ENCODE measurements around the gene ID4. TPM values are rescaled to one million over a fixed set of nuclear protein-coding genes. Genes with fewer than 3 reads are reported as not detected.

The ID4 gene, protein sequence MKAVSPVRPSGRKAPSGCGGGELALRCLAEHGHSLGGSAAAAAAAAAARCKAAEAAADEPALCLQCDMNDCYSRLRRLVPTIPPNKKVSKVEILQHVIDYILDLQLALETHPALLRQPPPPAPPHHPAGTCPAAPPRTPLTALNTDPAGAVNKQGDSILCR
- not detected in 2 replicates for total RNA-seq

DNA sequence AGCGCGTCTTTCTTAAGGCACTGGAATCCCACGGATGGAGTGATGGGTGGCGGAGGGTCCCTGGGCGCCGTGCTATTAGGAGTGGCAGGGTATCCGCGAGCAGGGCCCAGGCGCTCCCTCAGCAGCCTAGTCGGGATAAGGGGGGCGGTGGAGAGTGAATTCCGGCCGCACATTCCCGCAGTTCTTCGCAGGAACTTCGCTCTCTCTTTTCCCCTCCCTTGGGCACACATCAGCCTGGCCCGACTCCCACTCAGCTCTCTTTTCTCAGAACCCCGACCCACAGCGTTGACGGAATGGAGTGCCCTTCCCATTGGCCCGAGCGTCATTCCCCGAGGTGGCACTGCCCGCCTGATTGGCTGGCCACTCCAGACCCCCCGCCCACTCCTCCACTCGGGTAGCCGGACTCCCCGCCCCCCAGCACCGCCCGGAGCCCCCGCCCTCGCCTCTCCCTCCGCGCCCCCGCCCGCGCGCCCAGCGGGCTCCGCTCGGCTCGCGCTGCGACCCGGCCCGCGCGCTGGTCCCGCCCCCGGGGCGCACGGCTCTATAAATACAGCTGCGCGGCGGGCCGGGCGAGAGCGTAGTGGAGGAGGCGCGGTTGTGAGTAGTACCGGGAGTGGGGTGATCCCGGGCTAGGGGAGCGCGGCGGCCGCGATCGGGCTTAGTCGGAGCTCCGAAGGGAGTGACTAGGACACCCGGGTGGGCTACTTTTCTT is at the start of gene ID4:
TSS of gene ID4 (plus strand) at position 572 of the 712 bp plus-strand sequence. CDS start 385 bp downstream, outside the sequence.
- H3K36me3 Mint-ChIP-seq (ENCODE audit: low read depth) = peaks cover 2% of the 10 kb centered on the region
- H3K4me3 Mint-ChIP-seq = no peak within 1 kb of the TSS
- intact Hi-C loops (cut with micrococcal nuclease) = loop anchor here (5.0 kb wide), 1 partner anchor 1750 kb away; no protein-coding TSS in a partner anchor
- no peak within 1 kb of the TSS for H3K27ac Mint-ChIP-seq
- H3K9me3 Mint-ChIP-seq = no peaks in the 10 kb centered on the region
- no peak for DNase-seq (ENCODE audit: low spot score)
- H3K27me3 Mint-ChIP-seq (ENCODE audit: insufficient read depth) = peaks cover 45% of the 10 kb centered on the region
- H3K4me1 Mint-ChIP-seq (ENCODE audit: low read depth) = no peaks in the 10 kb centered on the region

DNA sequence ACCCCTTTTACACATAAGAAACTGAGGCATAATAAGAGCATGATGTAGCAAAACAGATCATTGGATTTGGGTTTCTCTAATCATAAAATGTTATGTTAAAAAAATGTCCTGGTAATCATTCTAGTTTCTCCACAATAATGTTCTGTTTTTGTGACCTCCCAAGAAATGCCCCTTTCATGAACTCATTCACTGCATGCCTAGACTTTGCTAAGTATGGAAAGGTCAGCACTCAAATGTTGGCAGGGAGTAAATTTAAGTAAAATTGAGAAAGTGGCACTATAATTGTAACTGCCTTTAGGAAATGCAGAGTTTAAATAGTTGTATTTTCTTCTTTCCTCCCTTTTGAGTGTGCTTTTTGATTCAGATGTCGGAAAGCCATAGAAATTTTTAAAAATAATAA is 48.5 kb upstream of the ID4 start:
- Mint-ChIP-seq H3K9me3 (no peaks in the 10 kb centered on the region), H3K4me1 (ENCODE audit: low read depth) (no peaks in the 10 kb centered on the region), H3K4me3 (no peak overlapping the region), H3K36me3 (ENCODE audit: low read depth) (no peaks in the 10 kb centered on the region), H3K27me3 (ENCODE audit: insufficient read depth) (no peaks in the 10 kb centered on the region), H3K27ac (no peak overlapping the region)
- intact Hi-C loops (cut with micrococcal nuclease) = no loop called here
- no peak for DNase-seq (ENCODE audit: low spot score)

DNA sequence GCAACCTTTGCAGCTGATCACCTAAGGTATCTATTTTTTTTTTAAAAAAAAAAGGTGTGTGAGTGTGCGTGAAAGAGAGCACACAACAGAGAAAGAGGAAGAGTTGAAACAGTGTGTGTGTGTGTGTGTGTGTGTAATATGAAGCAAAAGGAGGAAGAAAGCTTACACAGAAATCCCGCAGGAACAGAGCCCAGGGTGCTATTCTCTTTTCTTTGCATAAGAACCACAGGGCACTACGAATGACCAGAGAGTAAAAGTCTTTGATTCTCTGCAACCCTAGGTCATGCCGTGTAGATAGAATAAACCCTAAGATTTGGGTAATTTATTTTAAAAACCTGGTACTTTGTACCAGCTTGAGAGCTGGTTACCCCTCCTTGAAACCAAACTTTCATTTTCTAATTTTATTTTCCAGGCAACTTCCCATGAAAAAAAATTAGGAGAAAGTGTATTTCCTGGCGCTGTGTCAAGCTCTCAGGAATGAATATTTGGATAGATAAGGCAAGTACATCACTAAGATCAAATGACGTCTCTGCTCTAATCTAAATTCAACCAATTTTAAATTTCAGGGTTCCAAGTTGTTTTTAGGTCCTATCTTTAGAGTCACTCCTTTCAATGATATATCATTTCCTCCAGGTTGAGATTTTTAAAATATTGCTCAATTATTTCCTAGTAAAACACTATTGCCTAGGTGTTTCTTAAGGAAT is 47.9 kb upstream of the ID4 start:
- Mint-ChIP-seq H3K36me3 (ENCODE audit: low read depth) (no peaks in the 10 kb centered on the region), H3K4me1 (ENCODE audit: low read depth) (no peaks in the 10 kb centered on the region), H3K27me3 (ENCODE audit: insufficient read depth) (no peaks in the 10 kb centered on the region), H3K9me3 (no peaks in the 10 kb centered on the region), H3K4me3 (no peak overlapping the region), H3K27ac (no peak overlapping the region)
- intact Hi-C loops (cut with micrococcal nuclease) = no loop called here
- DNase-seq (ENCODE audit: low spot score) = no peak

DNA sequence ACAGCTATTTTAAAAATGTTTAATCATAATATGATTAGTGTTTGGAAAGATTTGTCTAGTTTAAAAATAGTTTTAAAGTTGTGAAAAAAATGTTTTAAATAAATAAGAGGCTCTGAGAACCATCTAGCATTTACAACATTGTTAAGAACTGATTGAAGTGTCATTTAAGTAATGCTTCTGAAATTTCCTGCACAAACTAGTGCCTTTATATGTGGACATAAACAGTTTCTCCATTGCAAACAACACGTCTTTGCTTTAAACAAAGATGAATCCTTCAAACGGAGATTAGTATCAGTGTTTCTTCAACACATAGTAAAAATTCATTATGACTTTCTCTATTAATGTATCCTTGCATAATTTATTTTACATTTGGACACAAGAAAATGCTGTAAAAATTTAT is 45.9 kb upstream of the ID4 start:
- intact Hi-C loops (cut with micrococcal nuclease) = no loop called here
- no peaks in the 10 kb centered on the region for H3K4me1 Mint-ChIP-seq (ENCODE audit: low read depth)

DNA sequence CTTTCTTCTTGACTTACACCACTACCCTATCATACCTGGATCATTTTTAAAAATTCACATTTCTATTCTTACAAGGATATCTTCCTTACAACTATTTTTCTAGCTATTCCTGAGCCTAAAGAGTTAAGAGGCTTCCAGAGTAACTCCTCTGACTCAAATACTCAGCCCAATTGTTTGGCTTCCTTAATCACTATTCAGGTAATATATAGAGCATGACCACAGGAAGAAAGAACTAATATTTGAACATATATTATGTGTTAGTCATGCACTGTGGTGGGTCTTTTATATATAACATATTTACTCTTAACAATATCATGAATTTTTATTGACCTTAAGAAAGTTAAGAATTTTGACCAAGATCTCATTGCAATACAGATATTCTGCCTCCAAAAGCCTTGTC is 42.0 kb upstream of the ID4 start:
- H3K36me3 Mint-ChIP-seq (ENCODE audit: low read depth) = no peaks in the 10 kb centered on the region
- DNase-seq (ENCODE audit: low spot score) = no peak
- no peak overlapping the region for H3K4me3 Mint-ChIP-seq
- no peak overlapping the region for H3K27ac Mint-ChIP-seq
- H3K4me1 Mint-ChIP-seq (ENCODE audit: low read depth) = no peaks in the 10 kb centered on the region
- peaks cover 4% of the 10 kb centered on the region for H3K9me3 Mint-ChIP-seq
- no peaks in the 10 kb centered on the region for H3K27me3 Mint-ChIP-seq (ENCODE audit: insufficient read depth)
- intact Hi-C loops (cut with micrococcal nuclease) = no loop called here

More for the DNA sequence above, 45.9 kb upstream of the ID4 start:
- Mint-ChIP-seq H3K27ac (no peak overlapping the region), H3K36me3 (ENCODE audit: low read depth) (no peaks in the 10 kb centered on the region), H3K27me3 (ENCODE audit: insufficient read depth) (no peaks in the 10 kb centered on the region), H3K4me3 (no peak overlapping the region), H3K9me3 (peaks cover 4% of the 10 kb centered on the region)
- DNase-seq (ENCODE audit: low spot score) = no peak

DNA sequence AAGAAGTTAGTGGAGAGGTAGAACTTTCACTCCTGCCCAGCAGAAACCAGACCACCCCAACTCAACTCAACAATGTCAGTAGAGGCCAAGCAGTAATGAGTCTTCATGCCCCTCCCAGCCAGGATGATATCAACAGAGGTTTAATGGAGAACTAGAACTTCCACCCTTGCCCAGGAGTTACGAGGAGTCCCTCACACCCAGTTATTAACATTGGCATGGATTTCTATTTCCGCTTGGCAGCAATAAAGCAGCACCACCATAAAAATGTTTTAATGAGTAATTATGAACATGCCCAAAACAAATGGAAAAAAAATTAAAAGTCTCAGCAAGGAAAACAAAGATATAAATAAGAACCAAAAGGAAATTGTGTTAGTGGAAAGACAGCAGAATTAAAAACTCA is 40.7 kb upstream of the ID4 start:
- H3K4me1 Mint-ChIP-seq (ENCODE audit: low read depth) = no peaks in the 10 kb centered on the region
- no peak overlapping the region for H3K27ac Mint-ChIP-seq
- H3K4me3 Mint-ChIP-seq = no peak overlapping the region
- no peaks in the 10 kb centered on the region for H3K36me3 Mint-ChIP-seq (ENCODE audit: low read depth)
- intact Hi-C loops (cut with micrococcal nuclease) = no loop called here
- peaks cover 4% of the 10 kb centered on the region for H3K9me3 Mint-ChIP-seq
- DNase-seq (ENCODE audit: low spot score) = no peak
- no peaks in the 10 kb centered on the region for H3K27me3 Mint-ChIP-seq (ENCODE audit: insufficient read depth)

DNA sequence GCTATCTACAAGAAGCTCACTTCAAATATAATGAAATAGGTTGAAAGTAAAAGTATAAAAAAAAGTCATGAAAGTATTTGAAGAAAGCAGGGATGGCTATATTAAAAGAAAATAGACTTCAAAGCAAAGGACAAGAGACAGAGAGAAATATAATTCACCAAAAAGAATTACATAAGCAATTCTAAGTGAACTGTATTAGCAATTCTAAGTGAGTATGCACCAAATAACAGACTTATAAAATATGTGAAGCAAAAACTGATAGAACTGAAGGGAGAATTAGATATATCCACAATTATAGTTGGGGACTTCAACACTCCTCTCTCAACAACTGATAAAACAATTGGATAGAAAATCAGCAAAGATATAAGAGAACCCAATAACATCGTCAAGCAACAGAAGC is 38.8 kb upstream of the ID4 start:
- H3K27me3 Mint-ChIP-seq (ENCODE audit: insufficient read depth) = peaks cover 6% of the 10 kb centered on the region
- no peaks in the 10 kb centered on the region for H3K36me3 Mint-ChIP-seq (ENCODE audit: low read depth)
- H3K4me1 Mint-ChIP-seq (ENCODE audit: low read depth) = no peaks in the 10 kb centered on the region
- no peak overlapping the region for H3K27ac Mint-ChIP-seq
- DNase-seq (ENCODE audit: low spot score) = no peak
- H3K9me3 Mint-ChIP-seq = peaks cover 4% of the 10 kb centered on the region
- intact Hi-C loops (cut with micrococcal nuclease) = no loop called here
- no peak overlapping the region for H3K4me3 Mint-ChIP-seq

DNA sequence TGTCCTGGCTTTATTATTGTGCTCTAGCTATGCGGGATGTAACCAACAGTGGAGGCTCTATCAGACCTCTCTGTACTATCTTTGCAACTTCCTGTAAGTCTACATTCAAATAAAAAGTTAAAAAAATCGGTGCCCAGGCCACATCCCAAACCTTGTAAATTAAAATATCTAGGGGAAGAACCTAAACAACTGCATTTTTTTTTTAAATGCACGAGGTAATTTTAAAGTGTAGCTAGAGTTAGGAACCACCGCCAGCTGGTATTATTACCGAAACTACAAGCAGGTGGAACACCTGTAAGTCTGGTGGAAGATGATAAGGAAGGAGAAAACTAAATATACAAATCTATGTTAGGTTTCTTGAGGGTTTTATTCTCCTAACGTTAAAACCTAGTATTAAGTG is 34.5 kb upstream of the ID4 start:
- H3K27me3 Mint-ChIP-seq (ENCODE audit: insufficient read depth) = peaks cover 18% of the 10 kb centered on the region
- H3K36me3 Mint-ChIP-seq (ENCODE audit: low read depth) = peaks cover 1% of the 10 kb centered on the region
- peaks cover 6% of the 10 kb centered on the region for H3K4me1 Mint-ChIP-seq (ENCODE audit: low read depth)
- DNase-seq (ENCODE audit: low spot score) = no peak
- H3K9me3 Mint-ChIP-seq = no peaks in the 10 kb centered on the region
- intact Hi-C loops (cut with micrococcal nuclease) = no loop called here
- H3K4me3 Mint-ChIP-seq = no peak overlapping the region
- no peak overlapping the region for H3K27ac Mint-ChIP-seq

DNA sequence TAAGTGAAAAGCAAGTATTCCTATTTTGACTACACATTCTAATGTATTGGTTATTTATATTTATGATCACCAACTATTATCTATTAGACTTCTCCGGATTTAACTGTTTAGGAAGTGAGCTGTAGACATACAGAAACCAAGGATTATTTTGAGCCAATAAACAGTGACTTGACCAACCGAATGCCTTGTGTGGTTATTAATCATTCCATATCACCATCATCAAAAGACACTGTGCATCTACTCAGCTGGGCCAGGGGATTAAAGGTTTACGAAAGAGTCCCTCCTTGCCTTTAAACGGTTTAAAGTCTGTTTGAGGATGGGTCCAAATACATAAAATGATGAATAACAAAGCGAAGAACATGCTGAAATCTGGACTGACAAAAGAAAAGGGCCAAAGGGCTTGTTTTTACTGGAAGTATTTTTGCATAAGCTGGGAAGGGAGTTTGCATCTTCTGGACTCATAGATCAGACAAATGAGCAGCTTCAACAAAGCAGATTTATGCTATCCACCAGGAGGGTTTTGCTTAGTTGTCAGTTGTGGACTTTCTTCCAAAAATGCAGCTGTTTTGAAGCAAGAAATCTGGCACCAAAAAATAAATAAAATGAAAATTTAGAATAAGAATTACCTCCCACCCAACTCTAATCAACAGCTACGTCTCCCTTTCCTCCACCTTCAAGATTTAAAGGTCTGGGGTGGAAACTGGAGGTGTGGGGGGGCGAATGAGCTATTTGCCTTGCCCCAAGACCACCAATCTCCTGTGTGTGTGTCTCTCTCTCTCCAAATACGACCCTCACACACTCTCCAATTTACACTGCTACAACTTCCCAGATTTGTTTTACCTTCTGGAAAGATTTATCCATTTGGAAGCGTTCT is 33.6 kb upstream of the ID4 start:
- Mint-ChIP-seq H3K27me3 (ENCODE audit: insufficient read depth) (peaks cover 18% of the 10 kb centered on the region), H3K36me3 (ENCODE audit: low read depth) (peaks cover 1% of the 10 kb centered on the region), H3K27ac (no peak overlapping the region), H3K4me3 (no peak overlapping the region), H3K9me3 (no peaks in the 10 kb centered on the region), H3K4me1 (ENCODE audit: low read depth) (peaks cover 6% of the 10 kb centered on the region)
- intact Hi-C loops (cut with micrococcal nuclease) = no loop called here
- DNase-seq (ENCODE audit: low spot score) = no peak

DNA sequence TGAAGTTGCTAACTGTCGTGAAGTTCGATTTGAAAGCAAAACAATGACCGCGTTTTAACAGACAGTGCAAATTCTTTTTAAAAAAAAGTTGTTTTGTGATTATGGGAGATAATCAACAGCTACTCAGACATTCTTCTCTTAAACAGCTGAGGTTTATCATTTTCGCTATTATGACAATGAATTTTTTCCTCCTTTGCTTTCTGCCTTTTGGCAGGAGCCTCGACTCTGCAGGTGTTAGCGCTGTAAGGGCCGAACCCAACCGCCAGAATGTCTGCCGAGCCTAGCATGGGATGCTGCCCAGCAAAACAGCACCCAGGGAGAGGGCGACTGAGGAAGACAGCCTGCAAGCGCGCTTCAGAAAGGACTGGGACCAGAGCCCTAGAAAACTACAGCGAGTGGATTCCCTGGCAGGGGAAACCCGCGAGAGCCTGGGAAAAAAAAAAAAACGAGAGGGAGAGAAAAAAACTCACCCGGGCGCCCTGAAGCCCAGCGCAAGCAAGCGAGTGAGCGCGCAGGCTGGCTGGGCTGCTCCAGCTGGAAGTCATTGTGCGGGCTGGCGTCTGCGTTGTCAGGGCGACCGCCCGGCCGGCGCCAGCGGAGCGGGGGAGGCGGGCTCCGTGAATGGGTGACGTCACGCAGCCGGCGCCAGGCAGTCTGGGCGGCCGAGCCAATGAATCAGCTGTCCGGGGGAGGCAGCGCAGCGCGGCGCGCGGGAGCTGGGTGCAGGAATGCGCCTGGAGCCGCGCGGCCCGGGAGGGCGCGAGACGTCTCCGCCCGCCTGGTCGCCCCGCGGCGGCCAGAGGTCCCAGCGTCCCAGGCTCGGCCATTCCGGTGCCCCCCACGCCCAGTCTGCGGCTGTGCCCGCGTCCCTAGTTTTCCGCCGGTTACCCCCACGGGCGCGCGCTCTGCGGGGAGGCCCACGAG is 32.7 kb upstream of the ID4 start:
- peaks cover 6% of the 10 kb centered on the region for H3K4me1 Mint-ChIP-seq (ENCODE audit: low read depth)
- peaks cover 18% of the 10 kb centered on the region for H3K27me3 Mint-ChIP-seq (ENCODE audit: insufficient read depth)
- H3K9me3 Mint-ChIP-seq = no peaks in the 10 kb centered on the region
- H3K36me3 Mint-ChIP-seq (ENCODE audit: low read depth) = peaks cover 1% of the 10 kb centered on the region
- no peak overlapping the region for H3K27ac Mint-ChIP-seq
- intact Hi-C loops (cut with micrococcal nuclease) = no loop called here
- H3K4me3 Mint-ChIP-seq = peak overlapping the region; percentile 71
- peak; percentile 33 for DNase-seq (ENCODE audit: low spot score)

DNA sequence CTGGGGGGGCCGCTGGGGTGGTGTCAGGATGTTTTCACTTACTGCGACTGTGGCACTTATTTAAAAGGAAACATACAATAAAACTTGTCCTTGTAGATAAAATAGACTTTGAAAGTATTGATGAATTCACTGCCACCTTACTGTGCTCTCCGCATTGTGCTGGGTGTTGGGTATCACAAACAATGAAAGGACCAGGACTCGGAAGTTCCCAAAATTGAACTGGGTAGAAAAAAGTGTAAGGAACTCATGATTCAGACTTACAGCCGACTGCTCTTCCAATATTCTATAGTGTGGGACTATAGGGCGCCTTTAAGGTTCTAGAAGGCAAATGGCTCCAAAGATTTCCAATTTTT is 32.1 kb upstream of the ID4 start:
- DNase-seq (ENCODE audit: low spot score) = no peak
- H3K36me3 Mint-ChIP-seq (ENCODE audit: low read depth) = peaks cover 1% of the 10 kb centered on the region
- intact Hi-C loops (cut with micrococcal nuclease) = no loop called here
- peak overlapping the region; percentile 71 for H3K4me3 Mint-ChIP-seq
- H3K4me1 Mint-ChIP-seq (ENCODE audit: low read depth) = peaks cover 6% of the 10 kb centered on the region
- peaks cover 18% of the 10 kb centered on the region for H3K27me3 Mint-ChIP-seq (ENCODE audit: insufficient read depth)
- no peak overlapping the region for H3K27ac Mint-ChIP-seq
- H3K9me3 Mint-ChIP-seq = no peaks in the 10 kb centered on the region

DNA sequence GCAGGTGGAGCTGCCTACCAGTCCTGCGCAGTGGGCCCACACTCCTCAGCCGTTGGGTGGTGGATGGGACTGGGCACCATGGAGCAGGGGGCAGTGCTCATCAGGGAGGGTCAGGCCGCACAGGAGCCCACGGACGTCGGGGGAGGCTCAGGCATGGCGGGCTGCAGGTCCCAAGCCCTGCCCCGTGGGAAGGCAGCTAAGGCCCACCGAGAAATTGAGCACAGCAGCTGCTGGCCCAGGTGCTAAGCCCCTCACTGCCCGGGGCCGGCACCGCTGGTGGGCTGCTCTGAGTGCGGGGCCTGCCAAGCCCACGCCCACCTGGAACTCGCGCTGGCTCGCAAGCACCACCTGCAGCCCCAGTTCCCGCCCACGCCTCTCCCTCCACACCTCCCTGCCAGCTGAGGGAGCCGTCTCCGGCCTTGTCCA is 30.2 kb upstream of the ID4 start:
- DNase-seq (ENCODE audit: low spot score) = no peak
- Mint-ChIP-seq H3K27ac (no peak overlapping the region), H3K4me1 (ENCODE audit: low read depth) (peaks cover 6% of the 10 kb centered on the region), H3K9me3 (no peaks in the 10 kb centered on the region), H3K4me3 (no peak overlapping the region), H3K27me3 (ENCODE audit: insufficient read depth) (peaks cover 18% of the 10 kb centered on the region), H3K36me3 (ENCODE audit: low read depth) (peaks cover 1% of the 10 kb centered on the region)
- intact Hi-C loops (cut with micrococcal nuclease) = no loop called here
